Keratinocyte (primary cell): Measurements from ENCODE around the gene ARL4C.

Experiments used
- EZH2 ChIP-seq: IDR thresholded peaks from one replicate; pipeline ENCODE4 v1.6.1; 2012; ENCODE audit warnings: inconsistent platforms, mild to moderate bottlenecking, low read length, moderate library complexity
- TF ChIP-seq, protein P1 (sequence below), 3 experiments: IDR thresholded peaks in 1 of 3; conservative IDR thresholded peaks in 1 of 3; optimal IDR thresholded peaks in 1 of 3; 2 replicates in 2 of 3; 3 replicates in 1 of 3; pipeline versions ENCODE3 to v1.5.1; 2011; ENCODE audit warnings: low read length in 3 of 3, mild to moderate bottlenecking in 3 of 3, moderate library complexity in 2 of 3, control low read depth in 1 of 3, inconsistent platforms in 1 of 3; ENCODE audit not compliant: insufficient read depth in 2 of 3; ENCODE audit errors: extremely low read depth in 1 of 3

DNA sequence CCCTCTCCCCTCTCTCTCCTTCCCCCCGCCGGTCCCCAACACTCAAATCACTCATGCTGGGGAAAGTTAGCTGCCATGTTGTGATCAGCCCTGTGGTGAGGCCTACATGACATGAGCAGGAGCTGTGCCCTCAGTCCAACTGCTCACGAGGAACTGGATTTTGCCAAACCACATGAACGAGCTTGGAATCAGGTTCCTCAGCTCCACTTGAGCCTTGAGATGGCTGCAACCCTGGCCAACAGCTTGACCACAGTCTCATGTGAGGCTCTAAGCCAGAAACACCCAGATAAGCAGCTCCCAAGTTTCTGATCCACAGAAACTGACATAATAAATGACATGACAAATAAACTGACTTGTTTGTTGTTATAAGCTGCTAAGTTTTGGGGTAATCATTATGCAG is 38.4 kb downstream of the ARL4C start:
- TF ChIP-seq, protein P1, sequence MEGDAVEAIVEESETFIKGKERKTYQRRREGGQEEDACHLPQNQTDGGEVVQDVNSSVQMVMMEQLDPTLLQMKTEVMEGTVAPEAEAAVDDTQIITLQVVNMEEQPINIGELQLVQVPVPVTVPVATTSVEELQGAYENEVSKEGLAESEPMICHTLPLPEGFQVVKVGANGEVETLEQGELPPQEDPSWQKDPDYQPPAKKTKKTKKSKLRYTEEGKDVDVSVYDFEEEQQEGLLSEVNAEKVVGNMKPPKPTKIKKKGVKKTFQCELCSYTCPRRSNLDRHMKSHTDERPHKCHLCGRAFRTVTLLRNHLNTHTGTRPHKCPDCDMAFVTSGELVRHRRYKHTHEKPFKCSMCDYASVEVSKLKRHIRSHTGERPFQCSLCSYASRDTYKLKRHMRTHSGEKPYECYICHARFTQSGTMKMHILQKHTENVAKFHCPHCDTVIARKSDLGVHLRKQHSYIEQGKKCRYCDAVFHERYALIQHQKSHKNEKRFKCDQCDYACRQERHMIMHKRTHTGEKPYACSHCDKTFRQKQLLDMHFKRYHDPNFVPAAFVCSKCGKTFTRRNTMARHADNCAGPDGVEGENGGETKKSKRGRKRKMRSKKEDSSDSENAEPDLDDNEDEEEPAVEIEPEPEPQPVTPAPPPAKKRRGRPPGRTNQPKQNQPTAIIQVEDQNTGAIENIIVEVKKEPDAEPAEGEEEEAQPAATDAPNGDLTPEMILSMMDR (optimal IDR thresholded peaks at IDR 0.05 in 1 of 3, IDR thresholded peaks at IDR 0.05 in 1 of 3, conservative IDR thresholded peaks at IDR 0.05 in 1 of 3; ENCODE audit: extremely low read depth in 1 of 3, insufficient read depth in 2 of 3, low read length in 3 of 3) = no peak
- no peak for TF ChIP-seq EZH2
